Measurements from ENCODE around the gene SALL3. TPM values are rescaled to one million over a fixed set of nuclear protein-coding genes. Genes with fewer than 3 reads are reported as not detected.

The SALL3 gene
- total RNA-seq, 1 donor from 2014 or later, result 2.1 TPM

DNA sequence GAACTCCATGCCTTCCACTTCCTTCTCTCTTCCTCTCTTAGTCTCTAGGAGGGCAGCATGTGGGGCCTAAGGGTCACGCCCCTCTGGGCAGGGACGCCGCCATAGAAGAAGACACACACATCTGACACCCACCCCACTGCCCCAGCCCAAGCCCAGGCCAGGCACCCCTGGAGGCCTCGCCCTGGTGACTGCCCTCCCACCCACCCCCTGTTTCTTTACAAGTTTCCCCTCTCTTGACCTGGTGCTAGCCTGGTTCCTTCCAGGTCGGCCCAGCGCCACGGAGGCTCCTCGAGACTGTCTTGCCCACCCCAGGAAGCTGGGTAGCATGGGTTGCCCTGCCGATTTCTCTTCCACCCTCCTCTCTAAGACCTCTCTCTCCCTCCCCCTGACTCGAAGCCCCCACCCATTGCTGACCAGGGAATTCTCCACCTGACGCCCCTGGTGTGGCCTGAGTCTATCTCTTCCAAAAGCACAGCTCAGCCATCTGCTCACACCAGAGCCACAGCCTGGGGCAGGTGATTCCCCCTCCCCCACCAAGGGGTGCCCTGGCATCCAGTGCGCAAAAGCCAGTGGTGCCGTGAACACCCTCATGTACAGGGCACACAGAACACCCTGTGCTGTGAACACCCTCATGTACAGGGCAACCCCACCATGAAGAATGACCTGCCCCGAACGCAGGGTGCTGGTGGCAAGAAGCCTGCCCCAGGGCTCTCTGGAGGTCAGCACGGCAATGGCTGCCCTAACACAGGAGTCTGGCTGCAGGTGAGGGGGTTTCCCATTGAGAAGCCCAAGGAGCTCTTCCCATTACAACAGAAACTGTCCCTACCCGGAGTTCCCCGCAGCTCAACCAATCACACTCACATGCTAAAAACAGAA is 13.5 kb upstream of the SALL3 start:
- peaks cover 9% of the 10 kb centered on the region for H3K27me3 ChIP-seq (ENCODE audit: control insufficient read depth, insufficient read depth, low read length)
- no peak for DNase-seq (ENCODE audit: low read depth)
- no peak overlapping the region for H3K4me3 ChIP-seq (ENCODE audit: low read depth, low read length)
- TF ChIP-seq, protein P1, sequence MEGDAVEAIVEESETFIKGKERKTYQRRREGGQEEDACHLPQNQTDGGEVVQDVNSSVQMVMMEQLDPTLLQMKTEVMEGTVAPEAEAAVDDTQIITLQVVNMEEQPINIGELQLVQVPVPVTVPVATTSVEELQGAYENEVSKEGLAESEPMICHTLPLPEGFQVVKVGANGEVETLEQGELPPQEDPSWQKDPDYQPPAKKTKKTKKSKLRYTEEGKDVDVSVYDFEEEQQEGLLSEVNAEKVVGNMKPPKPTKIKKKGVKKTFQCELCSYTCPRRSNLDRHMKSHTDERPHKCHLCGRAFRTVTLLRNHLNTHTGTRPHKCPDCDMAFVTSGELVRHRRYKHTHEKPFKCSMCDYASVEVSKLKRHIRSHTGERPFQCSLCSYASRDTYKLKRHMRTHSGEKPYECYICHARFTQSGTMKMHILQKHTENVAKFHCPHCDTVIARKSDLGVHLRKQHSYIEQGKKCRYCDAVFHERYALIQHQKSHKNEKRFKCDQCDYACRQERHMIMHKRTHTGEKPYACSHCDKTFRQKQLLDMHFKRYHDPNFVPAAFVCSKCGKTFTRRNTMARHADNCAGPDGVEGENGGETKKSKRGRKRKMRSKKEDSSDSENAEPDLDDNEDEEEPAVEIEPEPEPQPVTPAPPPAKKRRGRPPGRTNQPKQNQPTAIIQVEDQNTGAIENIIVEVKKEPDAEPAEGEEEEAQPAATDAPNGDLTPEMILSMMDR (IDR thresholded peaks at IDR 0.05; ENCODE audit: insufficient read depth, low read length, poor library complexity, severe bottlenecking), result no peak
- H3K36me3 ChIP-seq (ENCODE audit: control insufficient read depth, insufficient read depth, low read length), result no peaks in the 10 kb centered on the region

DNA sequence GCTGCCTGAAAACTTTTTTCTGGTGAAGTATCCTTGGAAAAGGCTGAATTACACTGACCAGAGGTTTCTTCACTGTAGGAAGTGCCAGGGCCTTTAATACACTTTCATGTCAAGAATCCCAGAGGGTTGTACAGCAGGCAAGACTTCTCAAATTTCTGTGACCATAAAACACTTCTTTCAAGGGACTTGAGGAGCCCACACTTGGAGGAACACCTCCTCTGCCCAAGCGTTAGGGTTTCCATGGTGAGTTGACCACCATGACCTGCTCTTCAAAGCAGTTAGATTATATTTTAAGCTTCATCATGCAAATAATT is 12.9 kb upstream of the SALL3 start:
- TF ChIP-seq, protein P1 (IDR thresholded peaks at IDR 0.05; ENCODE audit: insufficient read depth, low read length, poor library complexity, severe bottlenecking), result no peak
- Histone ChIP-seq H3K36me3 (ENCODE audit: control insufficient read depth, insufficient read depth, low read length) (no peaks in the 10 kb centered on the region), H3K27me3 (ENCODE audit: control insufficient read depth, insufficient read depth, low read length) (peaks cover 11% of the 10 kb centered on the region), H3K4me3 (ENCODE audit: low read depth, low read length) (no peak overlapping the region)
- DNase-seq (ENCODE audit: low read depth), result no peak

DNA sequence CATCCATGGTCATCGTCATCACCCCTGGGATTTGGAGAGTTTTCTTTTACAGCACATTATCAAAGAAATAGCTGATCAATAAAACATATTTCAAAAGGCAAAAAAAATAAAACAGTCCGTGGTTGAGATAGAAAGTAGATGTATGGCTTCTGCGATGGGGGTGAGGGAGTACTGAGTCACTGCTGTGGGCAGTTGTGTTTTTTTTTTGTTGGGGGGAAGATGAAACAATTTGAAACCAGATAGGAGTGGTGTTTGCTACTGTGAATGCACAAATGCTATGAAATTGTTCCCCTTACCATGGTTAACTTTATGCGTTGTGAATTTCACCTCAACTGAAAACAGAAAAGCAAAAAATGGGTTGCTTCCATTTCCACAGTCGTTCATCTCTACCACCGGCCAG is 11.9 kb upstream of the SALL3 start:
- DNase-seq (ENCODE audit: low read depth), result no peak
- TF ChIP-seq, protein P1 (IDR thresholded peaks at IDR 0.05; ENCODE audit: insufficient read depth, low read length, poor library complexity, severe bottlenecking), result no peak
- Histone ChIP-seq H3K27me3 (ENCODE audit: control insufficient read depth, insufficient read depth, low read length) (peaks cover 20% of the 10 kb centered on the region), H3K4me3 (ENCODE audit: low read depth, low read length) (no peak overlapping the region), H3K36me3 (ENCODE audit: control insufficient read depth, insufficient read depth, low read length) (no peaks in the 10 kb centered on the region)

DNA sequence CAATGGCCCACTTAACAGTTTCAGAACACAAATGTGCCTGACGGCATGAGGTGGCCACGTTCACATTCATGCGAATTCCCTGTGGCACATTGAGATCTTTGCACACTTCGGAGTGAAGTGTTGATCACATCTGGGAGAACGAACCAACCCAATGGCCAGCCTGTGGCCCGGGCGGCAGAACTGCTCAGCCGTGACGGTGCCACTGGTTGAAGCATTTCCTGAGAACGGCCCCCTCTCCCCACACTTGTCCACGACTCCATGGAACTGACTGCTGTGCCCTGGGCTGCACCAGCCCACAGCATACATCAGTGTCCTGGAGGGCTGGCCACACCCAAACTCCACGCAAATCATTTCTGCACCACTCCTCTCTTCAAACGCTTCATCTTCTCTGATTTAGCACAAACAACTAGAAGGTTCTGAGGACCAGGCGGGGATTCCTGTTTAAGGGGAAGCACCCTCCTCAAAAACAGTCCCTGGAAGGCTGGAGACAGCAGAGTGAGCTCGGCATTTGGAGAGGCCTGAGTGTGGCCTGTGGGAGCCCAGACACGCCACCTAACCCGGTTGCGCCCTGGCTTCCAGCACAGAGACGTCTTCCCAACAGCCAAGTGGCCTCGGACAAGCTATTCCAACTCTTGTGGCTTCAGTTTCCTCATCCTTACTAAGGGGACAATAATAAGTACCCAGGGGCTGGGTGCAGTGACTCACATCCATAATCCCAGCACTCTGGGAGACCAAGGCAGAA is 9.9 kb upstream of the SALL3 start:
- H3K36me3 ChIP-seq (ENCODE audit: control insufficient read depth, insufficient read depth, low read length), result no peaks in the 10 kb centered on the region
- TF ChIP-seq, protein P1 (IDR thresholded peaks at IDR 0.05; ENCODE audit: insufficient read depth, low read length, poor library complexity, severe bottlenecking), result no peak
- H3K4me3 ChIP-seq (ENCODE audit: low read depth, low read length), result no peak overlapping the region
- peaks cover 40% of the 10 kb centered on the region for H3K27me3 ChIP-seq (ENCODE audit: control insufficient read depth, insufficient read depth, low read length)
- no peak for DNase-seq (ENCODE audit: low read depth)

DNA sequence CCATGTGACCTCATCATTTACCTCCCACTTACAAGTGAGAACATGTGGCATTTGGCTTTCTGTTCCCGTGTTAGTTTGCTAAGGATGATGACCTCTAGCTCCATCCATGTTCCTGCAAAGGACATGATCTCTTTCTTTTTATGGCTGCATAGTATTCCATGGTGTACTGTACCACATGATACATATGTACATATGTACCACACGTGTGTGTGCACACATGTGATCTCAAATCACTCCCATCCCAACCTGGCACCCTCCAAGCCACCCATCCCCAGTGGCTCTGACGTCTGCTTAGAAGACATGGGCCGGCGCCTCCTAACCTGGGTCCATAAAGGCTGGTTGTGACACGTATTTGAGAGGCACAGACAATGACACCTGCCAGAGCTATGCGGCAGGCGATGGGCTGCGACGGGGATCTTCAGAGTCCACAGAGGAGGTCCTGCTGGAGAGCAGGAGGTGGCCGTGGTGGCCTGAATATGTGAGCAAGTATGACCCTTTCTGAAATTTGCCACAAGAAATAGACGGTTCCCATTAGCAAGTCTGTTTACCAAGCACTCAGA is 8.8 kb upstream of the SALL3 start:
- no peak for DNase-seq (ENCODE audit: low read depth)
- TF ChIP-seq, protein P1 (IDR thresholded peaks at IDR 0.05; ENCODE audit: insufficient read depth, low read length, poor library complexity, severe bottlenecking), result no peak
- no peaks in the 10 kb centered on the region for H3K36me3 ChIP-seq (ENCODE audit: control insufficient read depth, insufficient read depth, low read length)
- no peak overlapping the region for H3K4me3 ChIP-seq (ENCODE audit: low read depth, low read length)
- peaks cover 47% of the 10 kb centered on the region for H3K27me3 ChIP-seq (ENCODE audit: control insufficient read depth, insufficient read depth, low read length)
